Ascending aorta (tissue), 2 donors: ENCODE results near the gene USP13. TPM values are rescaled to one million over a fixed set of nuclear protein-coding genes. Genes with fewer than 3 reads are reported as not detected.
"Not testable (repeated sequence)": the region's sequence is repeated elsewhere in the genome, so short reads cannot be mapped to it uniquely, and the experiment has no call there.

Source experiments
- DNase-seq, 2 donors: peaks; one replicate each; pipeline ENCODE4 v3.0.0-alpha.2; 2019; ENCODE audit warnings: low spot score in 2 of 2
- H3K27ac ChIP-seq, 2 donors: fragments of 200-600 bp; sonication (generic); one replicate each; pipeline ENCODE4 v1.5.1; 2016 to 2017; ENCODE audit warnings: mild to moderate bottlenecking in 1 of 2
- H3K27me3 ChIP-seq: fragments of 200-600 bp; sonication (generic); one replicate; pipeline ENCODE4 v1.5.1; 2017
- H3K36me3 ChIP-seq, 2 donors: fragments of 200-600 bp; sonication (generic); one replicate each; pipeline ENCODE4 v1.5.1; 2016
- H3K4me1 ChIP-seq, 2 donors: fragments of 200-600 bp; sonication (generic); one replicate each; pipeline ENCODE4 v1.5.1; 2016 to 2017; ENCODE audit warnings: mild to moderate bottlenecking in 1 of 2
- H3K4me3 ChIP-seq, 2 donors: fragments of 200-600 bp; sonication (generic); one replicate each; pipeline ENCODE4 v1.5.1; 2016 to 2017; ENCODE audit warnings: mild to moderate bottlenecking in 1 of 2
- H3K9me3 ChIP-seq, 2 donors: fragments of 200-600 bp; sonication (generic); one replicate each; pipeline ENCODE4 v1.5.1; 2016
- CTCF ChIP-seq, 3 experiments: fragments of 200-600 bp in 2 of 3; fragments of 450-650 bp in 1 of 3; sonication (generic) in 2 of 3; IDR thresholded peaks; one replicate each; pipeline ENCODE4 v1.5.1; 2016 to 2019; ENCODE audit warnings: antibody characterized with exemption in 3 of 3, mild to moderate bottlenecking in 1 of 3, moderate library complexity in 1 of 3
- intact Hi-C: fragments of 100-400 bp; cut with DNase I; formaldehyde crosslinking; loops from one replicate; pipeline ENCODE4 v1.15.1; 2023
- total RNA-seq: library from RNA; depleted of rRNA; stranded (reverse); fragments of >200 nt; gene quantifications from one replicate; pipeline ENCODE4 v1.1.0, GENCODE V29; 2016

Gene USP13
- total RNA-seq, 1 donor from 2014 or later, result 3.1 TPM

GRCh38 chr3:179681492-179682263 lies 28.8 kb downstream of the USP13 start:
- H3K27me3 ChIP-seq, result no peaks in the 10 kb centered on the region
- intact Hi-C loops, result no loop called here
- H3K4me3 ChIP-seq, result no peak overlapping the region
- H3K9me3 ChIP-seq, result no peaks in the 10 kb centered on the region
- DNase-seq, result no peak
- no peak overlapping the region for H3K27ac ChIP-seq
- H3K4me1 ChIP-seq, result no peaks in the 10 kb centered on the region
- no peak for TF ChIP-seq CTCF (IDR thresholded peaks at IDR 0.05)
- H3K36me3 ChIP-seq, result no peaks in the 10 kb centered on the region

- Histone ChIP-seq H3K27ac (no peak overlapping the region), H3K9me3 (no peaks in the 10 kb centered on the region), H3K27me3 (no peaks in the 10 kb centered on the region), H3K36me3 (no peaks in the 10 kb centered on the region), H3K4me3 (no peak overlapping the region), H3K4me1 (no peaks in the 10 kb centered on the region)
- no peak for TF ChIP-seq CTCF (IDR thresholded peaks at IDR 0.05)
- intact Hi-C loops, result no loop called here
- DNase-seq, result no peak
These were observed 29.7 kb downstream of the USP13 start for GRCh38 chr3:179682426-179683080.

GRCh38 chr3:179683286-179683685 lies 30.4 kb downstream of the USP13 start:
- H3K36me3 ChIP-seq, intact Hi-C loops, H3K27ac ChIP-seq, DNase-seq, H3K4me1 ChIP-seq, H3K4me3 ChIP-seq, H3K27me3 ChIP-seq, H3K9me3 ChIP-seq: not testable (repeated sequence)

GRCh38 chr3:179687967-179688535 lies 35.2 kb downstream of the USP13 start:
- Histone ChIP-seq H3K4me3 (no peak overlapping the region), H3K4me1 (no peaks in the 10 kb centered on the region), H3K36me3 (no peaks in the 10 kb centered on the region), H3K27me3 (no peaks in the 10 kb centered on the region), H3K9me3 (no peaks in the 10 kb centered on the region), H3K27ac (no peak overlapping the region)
- DNase-seq, result no peak
- intact Hi-C loops, result no loop called here
- TF ChIP-seq CTCF (IDR thresholded peaks at IDR 0.05), result no peak

GRCh38 chr3:179688850-179689249 lies 36.0 kb downstream of the USP13 start:
- Histone ChIP-seq H3K9me3 (no peaks in the 10 kb centered on the region), H3K4me3 (no peak overlapping the region), H3K36me3 (no peaks in the 10 kb centered on the region), H3K27me3 (no peaks in the 10 kb centered on the region), H3K4me1 (no peaks in the 10 kb centered on the region), H3K27ac (no peak overlapping the region)
- no peak for DNase-seq
- TF ChIP-seq CTCF (IDR thresholded peaks at IDR 0.05), result no peak
- intact Hi-C loops, result no loop called here

- no peaks in the 10 kb centered on the region for H3K9me3 ChIP-seq
- DNase-seq, result no peak
- no peaks in the 10 kb centered on the region for H3K4me1 ChIP-seq
- no peaks in the 10 kb centered on the region for H3K36me3 ChIP-seq
- no peak overlapping the region for H3K27ac ChIP-seq
- TF ChIP-seq CTCF (IDR thresholded peaks at IDR 0.05), result no peak
- intact Hi-C loops, result no loop called here
- no peaks in the 10 kb centered on the region for H3K27me3 ChIP-seq
- no peak overlapping the region for H3K4me3 ChIP-seq
These were observed 41.9 kb downstream of the USP13 start for GRCh38 chr3:179694731-179695130.
